Ramos (cell line): ENCODE data around the gene RAPGEF5.

ENCODE experiments used
- in situ Hi-C: fragments of 300-500 bp; cut with MboI; formaldehyde crosslinking; loops from one replicate; pipeline ENCODE4 v1.14.3; 2022; ENCODE audit warnings: low sequenced_read_pairs; ENCODE audit not compliant: unreplicated experiment

The RAPGEF5 gene

GRCh38 chr7:22202141-22202540 is 154.8 kb downstream of the RAPGEF5 start:
- in situ Hi-C loops: no loop called here

DNA sequence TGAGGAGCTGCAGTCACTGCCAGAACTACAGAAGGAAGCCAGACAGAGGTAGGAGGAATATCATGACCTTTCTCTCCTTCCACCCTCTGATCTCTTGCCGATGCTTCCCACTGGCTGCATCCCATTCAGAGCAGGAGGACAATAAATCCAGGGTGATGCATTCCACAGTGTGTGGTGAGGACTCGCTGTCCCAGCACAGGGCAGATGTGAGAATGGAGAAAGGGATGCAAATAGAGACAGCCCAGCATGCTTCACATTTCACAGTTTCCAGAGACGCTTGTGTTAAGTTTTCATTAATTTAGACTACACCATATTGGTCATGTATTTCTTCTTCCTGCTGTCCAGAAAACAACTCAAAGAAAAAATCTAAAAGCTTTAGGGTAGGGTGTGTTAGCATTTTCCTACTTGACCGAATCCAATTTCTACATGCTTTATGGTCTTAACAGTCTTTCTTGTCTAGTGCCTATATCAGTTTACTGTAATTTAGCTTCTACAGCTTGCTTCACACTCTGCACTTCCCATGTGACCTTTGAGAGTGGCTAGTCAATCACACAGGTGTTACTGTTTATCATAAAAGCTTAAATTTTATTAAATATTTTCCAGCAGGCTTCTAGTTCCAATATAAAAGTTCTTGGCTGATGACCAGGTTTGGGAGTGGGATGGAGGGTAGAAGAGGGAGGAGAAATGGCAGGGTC is 155.6 kb downstream of the RAPGEF5 start:
- in situ Hi-C loops: no loop called here

DNA sequence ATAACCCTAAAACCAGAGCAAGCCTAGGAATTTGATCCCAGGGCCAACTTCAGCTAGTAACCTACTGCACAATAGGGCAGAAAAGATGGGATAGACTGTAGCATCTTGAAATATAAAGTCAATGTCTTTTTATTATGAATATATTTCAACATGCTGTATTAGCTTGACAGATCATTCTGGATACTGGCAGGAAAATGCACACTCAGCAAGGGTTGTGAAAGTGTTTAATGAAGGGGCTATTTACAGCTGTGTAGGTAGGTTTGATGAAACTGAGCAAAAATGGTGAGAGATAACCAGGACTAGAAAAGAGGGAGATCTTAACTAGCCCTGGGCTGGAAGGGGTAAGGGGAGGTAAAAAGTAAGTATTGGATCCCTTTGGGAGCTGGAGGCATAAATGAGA is 156.2 kb downstream of the RAPGEF5 start:
- in situ Hi-C loops: no loop called here

GRCh38 chr7:22200238-22200637 is 156.7 kb downstream of the RAPGEF5 start:
- in situ Hi-C loops: no loop called here

DNA sequence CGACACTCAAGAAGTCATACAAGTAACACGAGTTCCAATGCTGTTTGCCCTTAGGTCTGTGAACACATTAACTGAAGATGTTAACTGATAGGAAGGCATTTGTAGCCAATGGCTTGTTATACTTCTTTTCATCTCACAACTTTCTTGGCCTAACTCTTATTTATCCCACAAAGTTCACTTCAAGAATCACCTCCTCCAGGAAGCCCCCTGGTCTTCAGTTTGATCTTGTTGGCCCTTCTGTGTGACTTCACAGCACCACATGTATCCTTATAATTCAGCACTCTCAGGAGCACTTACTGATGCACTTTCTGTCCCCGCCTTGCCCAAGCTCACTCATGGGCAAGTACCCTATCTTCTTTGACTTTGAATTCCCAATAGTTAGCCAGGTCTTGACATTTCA is 159.6 kb downstream of the RAPGEF5 start:
- in situ Hi-C loops: no loop called here

GRCh38 chr7:22196429-22196828 is 160.5 kb downstream of the RAPGEF5 start:
- in situ Hi-C loops: no loop called here

DNA sequence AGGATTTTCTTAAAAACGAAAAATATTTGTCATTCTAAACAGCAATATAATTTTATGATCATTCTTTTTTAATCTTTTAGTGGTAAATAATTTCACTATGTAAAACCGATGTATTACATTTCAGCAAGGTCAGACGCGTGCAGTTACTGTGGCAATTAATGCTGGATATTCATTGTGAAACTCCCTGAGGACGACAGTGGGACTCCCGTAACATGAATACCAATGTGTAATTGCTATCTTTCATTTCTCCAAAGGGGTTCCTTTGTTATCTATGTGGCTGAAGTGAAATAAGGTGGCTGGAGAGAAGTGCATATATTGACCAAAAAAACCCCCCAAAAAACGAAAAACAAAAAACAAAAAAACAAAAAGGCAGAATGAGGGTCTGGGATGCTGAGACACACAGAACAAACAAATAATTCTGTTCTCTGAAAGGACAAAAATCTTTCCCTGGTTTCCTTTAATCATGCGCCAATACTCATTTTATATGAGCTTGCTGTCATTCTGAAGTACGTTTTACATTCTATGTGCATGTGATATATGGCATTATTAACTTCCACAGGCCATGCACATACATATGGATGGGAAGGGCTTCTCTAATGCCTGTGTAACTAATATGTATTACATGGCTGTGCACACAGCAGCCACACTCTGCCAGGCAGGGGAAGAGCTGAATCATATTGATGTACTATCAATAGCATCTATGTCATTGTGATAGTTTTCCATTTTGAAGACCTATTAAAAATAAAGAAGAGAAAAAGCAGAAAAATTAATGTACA is 161.4 kb downstream of the RAPGEF5 start:
- in situ Hi-C loops: no loop called here

DNA sequence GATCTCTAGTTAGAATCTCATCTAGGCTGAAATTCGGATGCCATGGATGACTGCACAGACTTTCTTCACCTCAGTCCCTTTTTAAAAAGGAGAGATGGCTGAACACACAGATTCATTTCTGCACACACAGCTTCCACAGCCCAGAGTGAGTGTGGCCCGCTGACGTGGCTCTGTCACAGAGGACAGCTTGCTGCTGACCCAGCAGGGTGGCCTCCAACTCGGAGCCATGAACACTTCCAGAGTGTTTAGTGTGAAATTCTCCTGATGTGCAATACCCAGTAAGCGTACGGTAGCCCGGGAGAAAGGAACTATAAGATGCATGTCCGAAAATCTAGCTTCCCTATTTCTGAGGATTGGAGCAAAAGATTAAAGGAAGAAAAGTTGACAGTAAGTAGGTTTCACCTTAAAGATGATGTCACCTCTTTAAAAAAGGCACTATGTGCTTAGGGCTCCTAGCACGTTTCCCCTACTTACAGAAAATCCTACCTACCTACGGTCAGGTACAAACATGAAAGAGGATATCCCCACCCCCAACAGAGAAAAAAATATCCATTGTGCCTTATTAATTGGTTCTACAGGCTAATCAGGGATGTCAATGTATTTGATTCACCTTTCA is 162.2 kb downstream of the RAPGEF5 start:
- in situ Hi-C loops: no loop called here

DNA sequence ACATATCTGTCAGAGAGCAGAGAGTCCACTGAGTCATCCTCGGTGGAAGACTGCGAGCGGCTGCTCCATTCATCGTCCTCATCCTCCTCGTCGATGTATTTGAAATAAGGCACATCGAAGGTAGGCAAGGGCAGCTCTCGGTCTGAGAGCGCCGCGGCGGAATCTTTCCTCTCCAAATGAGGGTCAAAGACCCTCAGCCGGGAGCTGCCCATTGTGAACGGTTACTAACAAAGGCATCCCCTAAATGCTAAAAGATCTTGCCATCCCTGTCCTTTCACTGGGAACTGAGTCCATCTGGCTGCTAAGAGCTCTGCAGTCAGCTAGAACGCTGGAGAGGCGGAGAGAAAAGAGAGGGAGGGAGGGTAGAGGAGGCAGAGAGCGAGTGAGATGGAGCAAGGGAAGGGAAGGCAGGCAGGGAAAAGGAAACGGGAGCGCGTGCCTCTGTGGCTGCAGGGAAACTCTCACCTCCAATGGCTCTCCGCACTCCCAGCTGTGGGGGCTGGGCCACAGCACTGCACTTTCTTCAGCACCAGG is 163.4 kb downstream of the RAPGEF5 start:
- in situ Hi-C loops: no loop called here

DNA sequence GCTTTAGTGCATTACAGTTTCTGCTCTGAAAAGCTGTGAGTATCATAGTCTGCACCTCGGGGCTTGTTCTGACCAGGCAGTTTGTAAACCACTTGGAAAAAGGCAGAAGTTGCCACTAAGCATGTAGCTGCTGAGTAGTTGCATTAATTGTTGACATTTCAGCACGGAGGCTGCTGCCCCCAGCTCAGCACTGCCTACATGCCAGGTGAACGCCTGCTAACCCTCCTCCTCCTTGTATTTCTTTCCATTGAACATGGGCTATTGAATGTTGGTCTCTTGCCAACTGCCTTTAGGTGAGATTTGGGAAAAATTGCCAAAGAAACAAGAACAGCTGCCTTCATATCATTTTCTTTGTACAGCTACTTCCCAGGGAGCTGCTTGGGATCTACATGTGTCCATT is 164.2 kb downstream of the RAPGEF5 start:
- in situ Hi-C loops: no loop called here

DNA sequence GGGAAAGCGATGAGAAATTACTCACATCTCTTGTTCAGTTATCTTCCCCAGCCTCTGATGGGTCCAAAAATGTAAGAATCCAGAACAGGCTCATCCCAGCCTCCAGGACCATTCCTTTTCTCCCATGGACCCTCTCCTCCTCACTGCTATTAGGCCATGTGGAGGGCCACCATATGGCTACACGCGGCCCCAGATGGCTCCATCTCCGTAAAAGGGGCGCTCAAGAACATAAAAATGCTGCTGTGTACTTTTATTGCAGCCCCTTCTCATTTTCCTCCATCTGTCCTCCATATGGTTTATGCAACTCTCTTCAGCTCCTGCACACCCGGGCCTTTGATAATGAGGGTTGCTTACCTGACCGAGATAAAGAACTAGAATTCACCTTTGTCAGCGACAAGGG is 166.2 kb downstream of the RAPGEF5 start:
- in situ Hi-C loops: no loop called here

DNA sequence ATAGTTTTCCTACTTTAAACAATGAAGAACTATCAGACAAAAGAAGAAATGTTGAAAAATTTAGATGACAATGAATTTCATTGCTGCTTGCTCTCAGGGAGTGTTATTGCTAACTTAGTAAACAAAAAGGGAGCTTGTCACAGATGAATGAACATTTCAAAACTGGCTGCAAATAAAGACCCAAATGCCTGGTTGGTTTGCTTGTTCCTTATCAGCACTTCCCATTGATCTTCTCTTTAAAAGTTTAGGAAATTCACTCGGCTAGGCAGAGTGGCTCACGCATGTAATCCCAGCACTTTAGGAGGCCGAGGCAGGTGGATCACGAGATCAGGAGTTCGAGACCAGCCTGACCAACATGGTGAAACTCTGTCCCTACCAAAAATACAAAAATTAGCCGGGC is 167.2 kb downstream of the RAPGEF5 start:
- in situ Hi-C loops: no loop called here

- in situ Hi-C loops: no loop called here
Observed at GRCh38 chr7:22189230-22189629, 167.7 kb downstream of the RAPGEF5 start.

DNA sequence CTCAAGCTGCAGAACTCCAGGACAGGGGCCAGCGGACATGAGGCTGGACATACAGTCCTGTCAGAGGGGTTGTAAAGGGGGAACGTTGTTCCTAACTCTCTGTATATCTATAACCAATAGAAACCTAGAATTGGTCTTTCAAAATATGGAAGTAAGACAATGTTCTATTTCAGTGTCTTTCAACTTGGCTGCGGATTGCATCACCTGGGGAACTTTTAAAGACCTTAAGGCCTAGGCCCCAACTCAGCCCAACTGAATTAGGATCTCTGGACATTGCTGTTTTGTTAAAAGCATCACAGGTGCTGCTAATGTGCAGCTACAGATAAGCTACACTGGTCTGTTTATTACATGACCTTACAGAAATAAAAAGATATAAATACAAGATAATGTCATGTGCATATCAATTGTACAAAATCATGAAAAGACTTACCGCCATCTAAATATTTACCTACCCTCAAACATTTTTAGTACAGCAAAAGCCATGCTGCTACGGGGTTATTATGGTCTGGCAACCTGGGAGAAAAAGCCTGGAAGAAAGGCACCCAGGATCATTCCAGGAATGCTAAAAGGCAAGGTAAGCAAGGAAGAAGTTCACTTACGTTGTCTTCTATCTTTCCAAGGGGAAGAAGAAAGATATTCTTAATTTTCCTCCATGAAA is 169.1 kb downstream of the RAPGEF5 start:
- in situ Hi-C loops: no loop called here

- in situ Hi-C loops: no loop called here
Observed at GRCh38 chr7:22185559-22185958, 171.4 kb downstream of the RAPGEF5 start.

DNA sequence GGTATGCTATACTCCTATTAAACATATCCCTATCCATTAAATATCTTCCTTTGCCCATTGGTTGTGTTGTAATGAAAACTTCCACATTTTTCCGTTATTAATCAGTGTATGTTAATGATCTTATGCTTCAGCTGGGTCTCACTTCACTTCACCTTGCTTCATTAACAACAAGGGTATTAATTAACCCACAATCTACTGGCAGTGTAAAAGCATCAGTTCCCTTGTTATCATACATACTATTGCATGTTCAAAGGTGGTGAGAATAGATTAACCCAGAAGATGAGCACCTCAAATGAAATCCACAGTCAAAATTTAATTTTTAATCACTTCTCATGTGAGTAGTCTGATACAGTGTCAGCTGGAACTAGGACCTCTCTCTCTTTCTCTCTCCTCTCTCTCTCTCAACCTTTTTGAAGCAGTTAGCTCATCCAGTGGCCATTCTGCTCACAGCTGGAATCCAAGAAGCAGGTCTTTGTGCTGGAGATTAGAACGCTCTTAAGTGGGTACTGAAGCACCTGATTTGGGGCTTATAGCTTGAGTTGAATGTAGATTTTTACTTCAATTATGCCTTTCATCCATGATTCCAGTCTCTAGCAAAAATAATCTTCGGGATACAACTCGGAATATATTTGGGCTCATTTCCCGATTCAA is 172.3 kb downstream of the RAPGEF5 start:
- in situ Hi-C loops: no loop called here

- in situ Hi-C loops: no loop called here
Observed at GRCh38 chr7:22183522-22184280, 173.3 kb downstream of the RAPGEF5 start.

DNA sequence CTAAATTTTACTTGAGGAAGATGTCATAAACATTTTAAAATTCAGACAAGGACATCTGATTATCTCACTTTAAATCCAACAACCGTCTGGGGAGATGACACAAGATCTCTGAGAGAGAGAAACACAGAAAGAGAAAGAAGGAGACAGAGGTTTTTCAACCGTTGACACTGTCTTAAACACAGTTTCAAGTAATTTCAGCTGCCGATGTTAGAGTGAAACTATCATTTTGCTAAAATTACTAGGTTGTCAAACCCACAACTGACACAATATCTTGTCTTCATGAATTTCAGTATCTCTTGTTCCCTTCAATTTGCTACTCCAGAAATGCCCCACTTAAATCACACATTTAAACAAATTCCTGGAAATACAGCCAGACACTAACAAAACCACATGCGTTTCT is 174.8 kb downstream of the RAPGEF5 start:
- in situ Hi-C loops: no loop called here

DNA sequence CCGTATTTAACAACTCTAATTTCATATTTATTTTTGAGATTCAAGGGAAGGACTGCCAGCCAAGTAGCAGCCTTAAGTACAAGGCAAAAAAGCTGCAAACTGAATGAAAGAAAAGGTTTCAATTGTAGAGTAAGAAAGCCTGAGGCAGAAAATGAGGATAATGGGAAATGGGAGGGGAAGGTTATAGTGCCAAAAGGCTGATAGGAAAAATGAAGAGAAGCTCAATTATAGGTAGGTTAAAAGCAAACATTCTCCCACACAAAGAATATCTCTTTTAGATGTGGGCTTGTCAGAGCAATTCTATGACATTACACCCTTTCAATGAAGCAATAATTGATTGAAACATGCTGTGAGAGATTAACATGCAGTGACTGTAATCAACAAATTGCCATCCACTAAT is 175.3 kb downstream of the RAPGEF5 start:
- in situ Hi-C loops: no loop called here
